Left forelimb (tissue), 1 donor: Measurements from ENCODE around the gene PIGN.
A peak's percentile ranks its signal among the peaks of the same experiment; 100 is the strongest.

ENCODE experiments used
- DNase-seq: peaks from one replicate; pipeline ENCODE4 v3.0.0-alpha.2; 2018; ENCODE audit warnings: low spot score

The PIGN gene, protein sequence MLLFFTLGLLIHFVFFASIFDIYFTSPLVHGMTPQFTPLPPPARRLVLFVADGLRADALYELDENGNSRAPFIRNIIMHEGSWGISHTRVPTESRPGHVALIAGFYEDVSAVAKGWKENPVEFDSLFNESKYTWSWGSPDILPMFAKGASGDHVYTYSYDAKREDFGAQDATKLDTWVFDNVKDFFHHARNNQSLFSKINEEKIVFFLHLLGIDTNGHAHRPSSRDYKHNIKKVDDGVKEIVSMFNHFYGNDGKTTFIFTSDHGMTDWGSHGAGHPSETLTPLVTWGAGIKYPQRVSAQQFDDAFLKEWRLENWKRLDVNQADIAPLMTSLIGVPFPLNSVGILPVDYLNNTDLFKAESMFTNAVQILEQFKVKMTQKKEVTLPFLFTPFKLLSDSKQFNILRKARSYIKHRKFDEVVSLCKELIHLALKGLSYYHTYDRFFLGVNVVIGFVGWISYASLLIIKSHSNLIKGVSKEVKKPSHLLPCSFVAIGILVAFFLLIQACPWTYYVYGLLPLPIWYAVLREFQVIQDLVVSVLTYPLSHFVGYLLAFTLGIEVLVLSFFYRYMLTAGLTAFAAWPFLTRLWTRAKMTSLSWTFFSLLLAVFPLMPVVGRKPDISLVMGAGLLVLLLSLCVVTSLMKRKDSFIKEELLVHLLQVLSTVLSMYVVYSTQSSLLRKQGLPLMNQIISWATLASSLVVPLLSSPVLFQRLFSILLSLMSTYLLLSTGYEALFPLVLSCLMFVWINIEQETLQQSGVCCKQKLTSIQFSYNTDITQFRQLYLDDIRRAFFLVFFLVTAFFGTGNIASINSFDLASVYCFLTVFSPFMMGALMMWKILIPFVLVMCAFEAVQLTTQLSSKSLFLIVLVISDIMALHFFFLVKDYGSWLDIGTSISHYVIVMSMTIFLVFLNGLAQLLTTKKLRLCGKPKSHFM

DNA sequence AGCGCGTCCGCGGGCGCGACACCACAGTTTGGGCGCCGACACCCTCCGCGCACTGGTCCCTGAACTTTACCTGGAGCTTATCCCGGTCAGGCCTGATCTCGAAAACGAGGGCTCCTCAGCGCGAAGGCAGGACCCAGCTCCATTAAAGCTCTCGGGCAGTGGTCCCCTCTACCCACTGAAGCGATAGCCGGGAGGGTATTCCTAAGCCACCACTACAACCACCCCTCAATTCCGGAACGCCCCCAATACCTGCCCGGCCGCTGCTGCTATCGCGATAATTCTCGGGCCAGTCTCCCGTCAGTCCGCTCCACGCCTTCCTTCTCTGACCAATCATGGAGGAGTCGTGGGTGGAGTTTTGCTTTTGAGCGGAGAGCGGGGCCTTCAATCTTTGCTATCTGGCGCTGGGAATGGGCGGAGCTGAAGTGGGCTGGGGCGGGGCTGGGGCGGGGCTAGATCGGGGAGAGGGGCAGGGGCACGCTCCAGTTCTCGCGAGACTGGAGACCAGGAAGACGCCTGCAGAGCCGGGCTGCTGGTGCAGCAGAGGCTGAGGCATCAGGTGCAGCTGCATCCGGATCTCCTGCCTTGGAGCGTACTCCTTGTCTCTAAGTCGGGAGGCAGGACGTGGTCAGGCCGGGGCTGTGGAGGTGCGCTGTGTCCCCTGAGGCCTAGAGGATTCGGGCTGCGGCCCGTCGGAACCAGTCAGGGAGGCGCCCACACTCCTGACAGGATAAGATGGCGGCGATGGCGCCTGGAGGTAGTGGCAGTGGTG lies at the start of gene PIGN, which contains the start of gene RELCH:
Gene PIGN, minus strand, starts transcription at position 283 of the 769 bp plus-strand sequence. CDS start 25,703 bp downstream, outside the sequence.
Gene RELCH, plus strand, starts transcription at position 482 of the 769 bp plus-strand sequence. Its CDS starts 251 bp downstream, at position 733.
- DNase-seq: peak; percentile 99

DNA sequence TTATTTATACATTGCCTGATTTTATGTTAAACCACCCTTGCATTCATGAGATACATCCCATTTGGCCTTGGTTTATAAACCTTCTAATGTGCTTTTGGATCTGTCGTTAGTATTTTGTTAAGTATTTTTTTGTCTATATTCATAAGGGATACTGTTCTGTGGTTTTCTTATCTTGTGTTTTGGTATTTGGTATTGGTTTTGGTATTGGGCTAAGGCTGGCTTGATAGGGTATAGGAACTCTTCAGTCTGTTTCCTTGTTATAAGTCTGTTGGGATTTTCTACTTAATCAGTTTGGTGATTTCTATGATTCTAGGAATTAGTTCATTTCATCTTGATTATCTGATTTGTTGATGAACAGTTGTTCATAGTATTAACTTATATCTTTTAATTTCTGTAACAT lies 49.4 kb upstream of the PIGN start:
- no peak for DNase-seq

DNA sequence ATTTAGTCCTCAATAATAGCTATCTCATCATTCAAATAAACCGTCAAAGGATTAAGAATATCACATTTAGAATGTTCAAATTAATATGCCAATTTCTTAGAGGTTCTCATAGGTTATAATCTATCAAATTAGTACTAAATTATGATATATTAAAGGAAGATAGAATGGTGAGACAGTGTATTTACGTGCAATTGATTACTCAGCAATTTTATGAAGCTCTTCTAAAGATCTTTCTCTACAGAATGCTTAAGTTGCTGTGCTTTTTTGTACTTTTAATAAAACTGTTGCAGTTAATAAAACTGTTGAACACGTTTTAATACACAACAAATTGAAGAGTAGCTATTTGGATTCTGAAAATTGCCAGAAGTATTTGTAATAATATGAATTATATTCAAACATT lies 39.2 kb upstream of the PIGN start:
- no peak for DNase-seq

DNA sequence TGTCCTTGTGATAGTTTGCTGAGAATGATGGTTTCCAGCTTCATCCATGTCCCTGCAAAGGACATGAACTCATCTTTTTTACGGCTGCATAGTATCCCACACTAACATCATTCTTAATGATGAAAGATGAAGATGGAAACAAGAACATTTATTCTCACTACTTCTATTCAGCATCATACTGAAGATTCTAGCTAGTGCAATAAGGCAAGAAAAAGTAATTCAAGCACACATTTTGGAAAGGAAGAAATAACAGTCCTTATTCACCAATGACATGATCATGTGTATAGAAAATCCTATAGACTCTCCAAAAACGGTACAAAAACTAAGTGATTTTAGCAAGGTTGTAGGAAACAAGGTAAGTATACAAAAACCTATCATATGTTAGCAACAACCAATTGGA lies 37.4 kb upstream of the PIGN start:
- DNase-seq: no peak

DNA sequence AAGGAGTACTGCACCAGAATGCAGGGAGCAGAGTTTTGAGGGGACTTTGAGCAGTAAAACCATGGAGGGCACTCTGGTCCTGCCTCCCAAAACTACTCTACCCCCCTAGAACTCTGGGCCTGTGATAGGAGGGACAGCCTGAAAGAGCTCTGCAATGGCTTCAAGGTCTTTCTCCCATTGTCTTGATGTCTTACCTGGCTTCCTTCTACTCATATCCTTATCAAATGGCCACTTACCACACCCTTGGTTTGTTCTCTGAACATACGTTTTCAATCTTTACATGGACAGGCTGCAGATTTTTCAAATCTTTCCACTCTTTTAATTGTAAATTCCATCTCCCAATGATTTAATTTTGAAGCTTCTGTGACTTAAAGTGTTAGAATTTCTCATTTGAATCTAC lies 27.9 kb upstream of the PIGN start:
- no peak for DNase-seq

DNA sequence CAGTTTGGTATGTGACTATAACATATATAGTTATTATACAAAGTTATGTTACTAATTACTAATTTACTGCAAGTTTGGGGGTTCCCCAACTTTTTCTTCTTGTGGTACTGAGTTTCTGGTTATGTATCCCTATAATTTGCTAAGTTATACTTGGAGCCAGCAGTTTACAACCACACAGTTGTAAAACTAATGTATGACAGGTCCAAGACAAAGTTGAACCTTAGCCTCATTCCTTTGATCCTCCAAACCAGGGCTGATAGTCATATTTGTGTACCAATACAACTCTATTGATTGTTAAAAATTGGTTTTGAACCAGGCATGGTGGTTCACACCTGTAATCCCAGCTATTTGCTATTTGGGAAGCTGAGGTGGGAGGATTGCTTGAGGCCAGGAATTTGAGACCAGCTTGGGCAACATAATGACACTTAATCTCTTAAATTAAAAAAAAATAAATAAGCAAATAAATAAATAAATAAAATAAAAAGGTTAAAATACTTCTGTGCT lies 24.5 kb upstream of the PIGN start:
- no peak for DNase-seq

DNA sequence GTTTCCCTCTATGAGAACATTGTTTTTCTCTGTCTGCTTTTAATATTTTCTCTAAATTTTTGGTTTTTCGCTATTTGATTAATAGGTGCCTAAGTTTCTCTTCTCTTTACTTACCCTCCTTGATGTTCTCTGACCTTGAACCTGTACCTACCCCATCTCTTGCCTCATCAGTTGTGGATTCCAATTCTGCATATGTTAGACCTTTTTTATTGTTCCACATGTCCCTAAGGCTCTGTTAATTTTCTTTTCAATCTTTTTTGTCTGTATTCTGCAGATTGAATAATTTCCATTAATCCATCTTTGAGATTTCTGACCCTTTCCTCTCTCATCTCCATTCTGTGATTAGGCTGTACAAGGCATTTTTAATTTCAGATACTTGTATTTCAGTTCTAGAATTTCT lies 23.3 kb upstream of the PIGN start:
- no peak for DNase-seq

DNA sequence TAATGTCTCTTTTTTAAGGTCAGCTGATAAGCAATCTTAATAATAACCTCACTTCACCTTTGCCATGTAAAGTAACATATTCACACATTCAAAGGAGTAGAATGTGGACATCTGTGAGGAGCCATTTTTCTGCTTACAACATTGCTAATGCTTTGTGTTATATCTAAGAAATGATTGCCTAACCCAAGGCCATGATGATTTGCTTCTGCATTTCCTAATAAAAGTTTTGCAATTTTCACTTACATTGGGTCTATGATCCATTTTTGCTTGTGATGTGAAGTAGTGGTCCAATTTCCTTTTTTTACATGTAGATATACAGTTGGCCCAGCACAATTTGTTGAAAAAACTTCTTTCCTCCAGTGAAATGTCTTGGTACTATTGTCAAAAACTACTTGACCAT lies 22.2 kb upstream of the PIGN start:
- no peak for DNase-seq

DNA sequence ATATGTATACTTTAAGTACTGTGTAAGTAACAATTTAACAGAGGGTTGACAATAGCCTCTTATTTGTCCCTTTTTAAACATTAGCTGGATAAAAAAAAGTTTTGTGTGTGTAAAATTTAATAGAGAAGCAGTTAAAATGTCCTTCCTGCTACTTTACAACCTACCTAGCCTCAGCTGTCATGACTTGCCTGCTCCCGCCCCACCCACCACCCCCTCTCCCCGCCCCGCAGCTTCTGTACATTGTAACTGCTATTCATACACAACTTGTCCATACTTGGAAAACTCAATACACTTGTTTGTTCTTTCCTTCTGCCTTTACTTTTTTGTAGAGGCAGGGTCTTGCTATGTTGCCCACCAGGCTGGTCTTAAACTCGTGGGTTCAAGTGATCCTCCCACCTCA lies 19.7 kb upstream of the PIGN start:
- DNase-seq: no peak

DNA sequence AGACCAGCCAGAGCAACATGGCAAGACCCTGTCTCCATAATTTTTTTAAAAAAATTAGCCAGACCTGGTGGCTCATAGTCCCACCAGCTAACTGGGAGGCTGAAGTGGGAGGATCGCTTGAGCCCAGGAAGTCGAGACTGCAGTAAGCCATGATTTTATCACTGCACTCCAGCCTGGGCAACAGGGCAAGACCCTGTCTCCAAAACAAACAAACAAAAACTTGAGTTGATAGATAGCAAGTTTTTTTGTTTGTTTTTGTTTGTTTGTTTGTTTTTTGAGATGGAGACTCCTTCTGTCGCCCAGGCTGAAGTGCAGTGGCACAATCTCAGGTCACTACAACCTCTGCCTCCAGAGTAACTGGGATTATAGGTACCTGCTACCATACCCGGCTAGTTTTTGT lies 19.0 kb upstream of the PIGN start:
- DNase-seq: no peak

DNA sequence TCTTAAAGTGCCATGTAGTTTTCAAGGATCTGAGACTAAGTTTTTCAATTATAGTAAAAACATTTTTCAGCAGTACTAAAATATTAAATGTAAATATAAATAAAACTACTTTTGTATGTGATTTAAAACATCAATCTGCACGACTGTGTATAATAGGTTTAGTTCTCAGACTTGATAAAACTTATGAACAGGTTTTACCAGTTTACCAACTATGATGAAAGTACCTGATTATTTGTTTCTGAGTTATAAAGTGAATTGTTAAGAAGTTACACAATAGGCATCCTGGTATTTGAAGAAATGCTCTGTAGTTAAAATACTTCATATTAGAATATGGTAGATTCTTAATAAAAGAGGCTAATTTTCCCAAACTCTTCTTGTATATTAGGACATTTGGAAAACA lies 15.0 kb upstream of the PIGN start:
- no peak for DNase-seq

DNA sequence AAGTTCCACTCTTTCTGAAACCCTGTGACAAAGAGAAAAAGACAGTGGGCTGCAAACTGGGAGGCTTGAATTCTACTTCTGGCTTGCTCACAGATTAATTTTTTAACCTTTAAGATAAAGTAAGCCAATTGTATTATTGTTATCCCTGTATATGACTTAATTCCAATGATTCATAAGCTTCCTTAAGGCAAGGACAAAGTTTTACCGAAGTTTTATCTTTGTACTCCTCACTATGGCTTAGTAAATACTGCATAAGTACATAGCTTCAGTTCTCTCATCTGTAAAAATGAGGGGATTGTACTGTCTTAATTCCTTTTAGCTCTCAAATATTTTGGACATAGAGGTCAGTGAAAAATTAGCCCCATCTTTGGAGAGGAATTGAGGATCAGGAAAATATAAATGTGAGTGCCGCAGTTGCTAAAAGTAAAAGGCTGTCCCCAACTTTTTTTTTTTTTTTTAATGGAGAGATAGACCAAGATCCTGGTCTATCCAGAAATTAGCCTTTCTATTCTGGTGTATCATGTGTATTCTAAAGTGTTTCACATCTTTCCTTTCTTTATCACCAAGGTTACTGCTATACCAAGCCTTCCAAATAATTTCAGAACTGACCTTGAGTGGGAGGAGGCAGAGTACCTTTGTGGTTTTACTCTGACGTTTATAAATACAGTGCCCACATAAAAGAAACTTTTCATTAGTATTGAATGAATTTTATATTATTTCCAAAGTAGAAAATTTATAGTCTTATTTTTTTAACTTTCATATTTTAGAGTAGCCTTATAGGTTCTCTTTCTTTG lies 13.5 kb upstream of the PIGN start:
- no peak for DNase-seq

DNA sequence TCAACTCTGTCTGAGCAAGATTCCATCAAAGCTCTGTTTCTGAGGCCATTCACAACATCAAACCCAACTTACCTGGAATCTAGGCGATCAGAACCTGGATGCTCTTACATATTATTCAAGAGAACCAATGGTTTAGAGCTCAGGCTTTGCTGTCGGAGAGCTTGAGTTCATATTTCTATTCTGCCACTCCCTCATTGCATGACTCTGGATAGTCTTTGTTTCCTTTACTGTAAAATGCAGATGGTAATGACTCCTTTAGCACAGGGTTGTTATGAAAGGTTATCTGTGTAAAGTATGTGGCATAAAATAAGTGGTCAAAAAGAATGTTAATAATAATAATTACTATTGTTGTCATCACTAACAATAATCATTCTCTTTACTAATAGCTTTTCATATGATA lies 12.8 kb upstream of the PIGN start:
- no peak for DNase-seq

DNA sequence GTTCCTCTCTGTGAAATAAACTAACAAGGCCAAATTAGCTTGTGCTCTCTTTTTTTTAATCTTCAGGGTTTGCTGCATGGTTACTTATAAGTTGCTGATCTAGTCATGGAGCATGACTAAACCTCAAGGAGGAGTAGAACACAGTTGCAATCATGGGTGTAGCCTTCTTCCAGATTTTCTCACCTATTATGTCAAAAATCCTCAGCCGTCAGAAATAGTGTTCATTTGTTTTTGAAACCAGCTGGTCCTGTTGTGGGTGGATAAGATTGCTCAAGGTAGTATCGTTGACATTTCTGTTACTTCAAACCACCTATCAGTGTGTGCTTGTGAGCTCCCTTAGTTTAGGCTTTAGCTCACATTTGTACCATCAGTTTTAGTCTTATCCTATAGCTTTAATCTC lies 11.4 kb upstream of the PIGN start:
- no peak for DNase-seq

DNA sequence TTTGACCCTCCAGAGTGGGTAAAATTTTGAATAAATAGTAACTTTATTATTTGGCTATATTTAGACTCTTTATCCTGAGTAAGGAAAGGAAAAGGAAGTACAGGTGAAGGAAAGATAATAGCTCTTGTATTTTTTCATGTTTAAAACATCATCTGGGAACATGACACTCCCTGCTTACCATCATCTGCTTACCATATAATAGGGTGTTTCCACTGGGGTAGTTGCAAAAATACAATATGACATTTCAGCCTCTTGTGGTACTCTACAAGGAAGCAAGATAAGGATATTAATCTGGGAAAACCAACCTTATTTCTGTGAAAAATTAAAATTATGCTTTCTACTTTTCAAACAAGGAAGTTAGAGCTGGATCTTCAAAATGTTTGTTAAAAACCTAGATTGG lies 10.1 kb upstream of the PIGN start:
- DNase-seq: no peak

DNA sequence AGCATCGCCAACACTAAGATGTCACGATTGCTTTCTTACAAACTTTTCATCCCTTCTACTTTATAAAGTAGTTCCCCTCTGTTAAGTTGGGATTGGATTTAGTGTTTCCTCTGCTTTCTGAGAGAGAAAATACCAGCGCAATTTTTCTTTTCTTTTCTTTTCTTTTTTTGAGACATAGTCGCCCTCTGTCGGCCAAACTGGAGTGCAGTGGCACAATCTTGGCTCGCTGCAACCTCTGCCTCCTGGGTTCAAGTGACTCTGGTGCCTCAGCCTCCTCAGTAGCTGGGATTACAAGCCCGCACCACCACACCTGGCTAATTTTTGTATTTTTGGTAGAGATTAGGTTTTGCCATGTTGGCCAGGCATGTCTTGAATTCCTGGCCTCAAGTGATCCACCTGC lies 9.2 kb upstream of the PIGN start:
- DNase-seq: no peak

DNA sequence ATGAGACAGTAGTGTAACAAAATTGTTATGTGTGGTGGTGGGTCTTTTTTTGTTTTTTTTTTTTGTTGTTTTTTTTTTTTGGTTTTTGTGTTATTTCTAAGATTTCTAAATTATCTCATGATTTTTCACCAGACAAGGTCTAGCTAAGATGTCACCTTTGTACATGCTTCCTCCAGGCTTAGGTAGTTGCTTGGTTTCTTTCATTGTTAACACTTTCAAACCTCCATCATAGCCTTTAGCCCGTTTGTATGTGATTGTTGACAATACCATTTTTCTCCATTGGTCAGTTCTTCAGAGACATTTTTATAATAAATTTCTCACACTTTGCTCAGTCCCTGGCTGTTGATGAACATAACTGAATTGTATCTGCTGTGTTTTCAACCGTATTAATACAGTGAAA lies 2.4 kb upstream of the PIGN start:
- no peak for DNase-seq

DNA sequence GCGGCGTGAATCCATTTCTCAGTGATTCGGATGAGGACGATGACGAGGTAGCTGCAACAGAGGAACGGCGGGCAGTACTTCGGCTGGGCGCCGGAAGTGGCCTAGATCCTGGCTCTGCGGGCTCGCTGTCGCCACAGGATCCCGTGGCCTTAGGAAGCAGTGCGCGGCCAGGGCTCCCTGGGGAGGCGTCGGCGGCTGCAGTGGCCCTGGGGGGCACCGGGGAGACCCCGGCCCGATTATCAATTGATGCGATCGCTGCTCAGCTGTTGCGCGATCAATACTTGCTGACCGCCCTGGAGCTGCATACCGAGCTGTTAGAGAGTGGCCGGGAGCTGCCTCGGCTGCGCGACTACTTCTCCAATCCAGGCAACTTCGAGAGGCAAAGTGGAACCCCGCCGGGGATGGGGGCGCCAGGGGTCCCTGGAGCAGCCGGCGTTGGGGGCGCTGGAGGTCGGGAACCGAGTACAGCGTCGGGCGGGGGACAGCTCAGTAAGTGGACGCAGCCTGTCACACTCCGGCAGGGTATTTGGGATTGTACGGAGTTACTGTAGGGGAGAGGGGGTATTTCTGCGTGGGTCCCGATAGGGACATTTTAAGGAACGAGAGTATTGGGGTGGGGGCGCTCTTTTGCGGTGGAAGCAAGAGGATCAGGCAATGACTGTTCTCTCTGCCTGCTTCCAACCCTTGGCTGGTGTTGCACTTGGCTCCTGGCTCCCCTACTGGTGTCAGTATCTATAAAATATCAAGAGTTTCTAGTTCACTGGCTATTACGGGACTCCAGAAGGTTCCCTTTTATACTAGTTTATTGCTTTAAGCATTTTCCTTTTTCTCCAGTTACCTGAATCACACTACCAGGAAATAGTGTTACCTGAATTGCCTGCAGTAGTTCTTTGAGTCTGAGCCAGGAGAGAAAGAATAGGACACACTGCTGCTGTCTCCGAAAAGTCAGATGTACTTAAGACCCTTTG lies 971 bp upstream of the PIGN start:
- DNase-seq: peak; percentile 68

DNA sequence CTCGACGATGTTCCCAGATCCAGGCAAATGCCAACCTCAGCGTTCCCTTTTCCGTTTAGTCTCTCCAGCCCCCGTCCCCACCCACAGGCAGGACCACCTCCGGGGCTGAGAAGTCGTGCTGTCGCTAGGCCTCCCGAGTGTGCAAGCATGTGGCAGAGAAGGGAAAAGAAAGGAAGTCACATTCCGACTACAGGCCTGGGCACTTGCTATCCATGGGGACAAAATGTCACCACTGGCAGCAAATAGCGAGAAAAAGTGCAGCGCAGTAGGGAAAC lies 420 bp downstream of the PIGN start:
- DNase-seq: no peak

DNA sequence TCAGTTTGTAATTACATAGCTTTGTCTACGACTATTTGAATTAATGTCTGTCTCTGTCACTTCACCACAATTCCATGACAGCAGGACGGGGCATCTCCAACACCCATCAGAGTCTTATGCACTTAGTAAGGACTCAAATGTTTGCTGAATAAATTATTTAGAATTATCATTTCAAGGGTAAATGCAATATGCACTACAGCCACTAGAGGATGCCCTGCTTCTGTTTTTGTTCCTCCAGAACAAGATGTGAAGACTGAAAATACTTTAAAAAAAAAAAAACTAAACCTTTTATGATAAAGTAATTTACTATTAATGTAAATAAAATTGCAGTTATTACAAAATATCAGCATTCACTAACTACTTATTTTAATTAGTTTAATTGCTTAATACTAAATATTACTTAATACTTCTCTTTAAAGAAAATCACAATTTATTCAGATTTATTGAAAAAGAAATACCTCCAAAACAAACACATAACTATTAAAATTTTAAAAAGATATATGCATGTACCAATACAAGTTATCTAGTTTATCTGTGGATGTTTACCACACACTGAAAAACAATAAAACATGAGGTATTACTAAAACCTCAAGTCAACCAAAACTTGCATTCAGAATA lies 3.2 kb downstream of the PIGN start:
- DNase-seq: no peak
